Natural killer cell (primary cell): Measurements from ENCODE around the gene ASB4. TPM values are rescaled to one million over a fixed set of nuclear protein-coding genes. Genes with fewer than 3 reads are reported as not detected.
"Not testable (repeated sequence)": the region's sequence is repeated elsewhere in the genome, so short reads cannot be mapped to it uniquely, and the experiment has no call there.

Source experiments
- ATAC-seq, 3 donors: fragments of 150-1000 bp in 2 of 3; fragments of 200-7000 bp in 1 of 3; cut with Tn5 transposase; 1 replicate in 1 of 3; 2 replicates in 2 of 3; pipeline ENCODE4 v1.10.0; 2021; ENCODE audit warnings: mild to moderate bottlenecking in 2 of 3, moderate library complexity in 2 of 3
- DNase-seq, 2 donors: peaks; one replicate each; pipeline versions ENCODE4 v3.0.0 to v3.0.0-alpha.2; 2013 to 2021; ENCODE audit warnings: mixed read lengths in 1 of 2
- H3K27ac ChIP-seq: one replicate; pipeline ENCODE4 v1.5.1; 2013; ENCODE audit warnings: mild to moderate bottlenecking, low read length
- H3K27me3 ChIP-seq: one replicate; pipeline ENCODE4 v1.6.1; 2013; ENCODE audit warnings: low read length; ENCODE audit not compliant: control insufficient read depth, insufficient read depth
- H3K36me3 ChIP-seq: one replicate; pipeline ENCODE4 v1.6.1; 2013; ENCODE audit warnings: low read length; ENCODE audit not compliant: control insufficient read depth, insufficient read depth
- H3K4me1 ChIP-seq: one replicate; pipeline ENCODE4 v1.6.1; 2013; ENCODE audit warnings: low read length; ENCODE audit not compliant: control insufficient read depth, insufficient read depth
- H3K4me3 ChIP-seq: one replicate; pipeline ENCODE4 v1.5.1; 2013; ENCODE audit warnings: low read length
- H3K9me3 ChIP-seq: one replicate; pipeline ENCODE4 v1.6.1; 2013; ENCODE audit warnings: low read length; ENCODE audit not compliant: control insufficient read depth, insufficient read depth
- H3K27ac Mint-ChIP-seq, 2 donors: one replicate each; pipeline ENCODE4 v1.8.0; 2022; ENCODE audit warnings: mild to moderate bottlenecking in 2 of 2, mixed read lengths in 2 of 2, moderate library complexity in 1 of 2
- H3K27me3 Mint-ChIP-seq, 2 donors: one replicate each; pipeline ENCODE4 v1.8.0; 2022; ENCODE audit warnings: low read depth in 2 of 2, mixed read lengths in 2 of 2
- H3K36me3 Mint-ChIP-seq: one replicate; pipeline ENCODE4 v1.8.0; 2022; ENCODE audit warnings: mixed read lengths
- H3K4me1 Mint-ChIP-seq, 2 donors: one replicate each; pipeline ENCODE4 v1.8.0; 2022; ENCODE audit warnings: mixed read lengths in 2 of 2
- H3K4me3 Mint-ChIP-seq: one replicate; pipeline ENCODE4 v1.8.0; 2022; ENCODE audit warnings: mild to moderate bottlenecking, moderate library complexity, mixed read lengths
- H3K9me3 Mint-ChIP-seq, 2 donors: one replicate each; pipeline ENCODE4 v1.8.0; 2022; ENCODE audit warnings: mixed read lengths in 2 of 2
- CTCF ChIP-seq: fragments of 200-600 bp; IDR thresholded peaks from one replicate; pipeline ENCODE4 v1.8.0; 2022; ENCODE audit warnings: antibody characterized with exemption
- WGBS: methylation state at CpG from one replicate; pipeline ENCODE4 v1.1.7; 2013; ENCODE audit warnings: missing lambda C conversion rate; ENCODE audit not compliant: insufficient coverage; 5-methylcytosine and 5-hydroxymethylcytosine counted together
- intact Hi-C: fragments of 100-400 bp; cut with micrococcal nuclease; formaldehyde crosslinking; loops from one replicate; pipeline ENCODE4 v1.14.2; 2022
- total RNA-seq, 4 donors: library from RNA; stranded (reverse); fragments of 120-200 nt in 1 of 4; gene quantifications; one replicate each; pipeline versions ENCODE4 v1.2.3 to v1.2.4, GENCODE V29; 2013 to 2022

Gene ASB4
- total RNA-seq, 3 donors from 2014 or later (not counting 1 experiment from before 2014, with no cell fraction given): not detected

GRCh38 chr7:95550546-95550945, 64.8 kb downstream of the ASB4 start:
- DNase-seq (no peak), ATAC-seq (no peak)
- no peak overlapping the region for H3K27ac ChIP-seq

GRCh38 chr7:95552010-95552926, 66.5 kb downstream of the ASB4 start:
- DNase-seq, H3K9me3 Mint-ChIP-seq, H3K27ac ChIP-seq, H3K36me3 ChIP-seq, ATAC-seq, intact Hi-C loops, H3K4me3 ChIP-seq, H3K27me3 Mint-ChIP-seq, H3K4me1 ChIP-seq, H3K27ac Mint-ChIP-seq, H3K4me1 Mint-ChIP-seq, H3K9me3 ChIP-seq, H3K36me3 Mint-ChIP-seq, H3K27me3 ChIP-seq: not testable (repeated sequence)
- H3K4me3 Mint-ChIP-seq: peak overlapping the region; percentile 42
- 92% methylated on average over 45 of the region's 45 CpGs for WGBS

More at GRCh38 chr7:95550546-95550945, 64.8 kb downstream of the ASB4 start:
- intact Hi-C loops: no loop called here
- H3K36me3 Mint-ChIP-seq: no peaks in the 10 kb centered on the region
- H3K4me3 Mint-ChIP-seq: no peak overlapping the region
- peaks cover 1 to 2% of the 10 kb centered on the region in 2 donors for H3K4me1 Mint-ChIP-seq
- H3K4me1 ChIP-seq: no peaks in the 10 kb centered on the region
- no peaks in the 10 kb centered on the region for H3K9me3 ChIP-seq
- peaks cover 3 to 10% of the 10 kb centered on the region in 2 donors for H3K27me3 Mint-ChIP-seq
- H3K36me3 ChIP-seq: no peaks in the 10 kb centered on the region
- no peak for TF ChIP-seq CTCF
- H3K4me3 ChIP-seq: no peak overlapping the region
- H3K27ac Mint-ChIP-seq: no peak overlapping the region
- 78% methylated on average over 4 of the region's 4 CpGs for WGBS
- no peaks in the 10 kb centered on the region for H3K9me3 Mint-ChIP-seq
- H3K27me3 ChIP-seq: no peaks in the 10 kb centered on the region

- ATAC-seq: no peak
- no peak overlapping the region for H3K4me3 Mint-ChIP-seq
Measured at GRCh38 chr7:95553939-95554338, 68.2 kb downstream of the ASB4 start.

More at GRCh38 chr7:95553939-95554338, 68.2 kb downstream of the ASB4 start:
- DNase-seq: no peak
- Histone ChIP-seq H3K36me3 (no peaks in the 10 kb centered on the region), H3K4me3 (no peak overlapping the region), H3K9me3 (no peaks in the 10 kb centered on the region), H3K4me1 (no peaks in the 10 kb centered on the region), H3K27me3 (no peaks in the 10 kb centered on the region), H3K27ac (no peak overlapping the region)
- H3K4me1 Mint-ChIP-seq: no peaks in the 10 kb centered on the region
- no peak overlapping the region for H3K27ac Mint-ChIP-seq
- intact Hi-C loops: no loop called here
- H3K27me3 Mint-ChIP-seq: peaks cover 3 to 10% of the 10 kb centered on the region in 2 donors
- 90% methylated on average over 2 of the region's 2 CpGs for WGBS
- no peaks in the 10 kb centered on the region for H3K36me3 Mint-ChIP-seq
- no peaks in the 10 kb centered on the region for H3K9me3 Mint-ChIP-seq
- no peak for TF ChIP-seq CTCF
